Measurements from ENCODE around the gene RAB11FIP3.

GRCh38 chr16:534135-534534, 108.7 kb downstream of the RAB11FIP3 start:
- no peak for TF ChIP-seq CTCF (IDR thresholded peaks at IDR 0.05 in 8 of 11, conservative IDR thresholded peaks at IDR 0.05 in 3 of 11)
- no peak for TF ChIP-seq POLR2A (IDR thresholded peaks at IDR 0.05)

All from spleen (tissue), 7 donors.